ENCODE measurements around the gene INTS15. TPM values are rescaled to one million over a fixed set of nuclear protein-coding genes. Genes with fewer than 3 reads are reported as not detected.
A peak's percentile ranks its signal among the peaks of the same experiment; 100 is the strongest.

The INTS15 gene
- total and polyA plus RNA-seq, 5 donors = 9.4 to 18.7 (median 16.7) TPM

DNA sequence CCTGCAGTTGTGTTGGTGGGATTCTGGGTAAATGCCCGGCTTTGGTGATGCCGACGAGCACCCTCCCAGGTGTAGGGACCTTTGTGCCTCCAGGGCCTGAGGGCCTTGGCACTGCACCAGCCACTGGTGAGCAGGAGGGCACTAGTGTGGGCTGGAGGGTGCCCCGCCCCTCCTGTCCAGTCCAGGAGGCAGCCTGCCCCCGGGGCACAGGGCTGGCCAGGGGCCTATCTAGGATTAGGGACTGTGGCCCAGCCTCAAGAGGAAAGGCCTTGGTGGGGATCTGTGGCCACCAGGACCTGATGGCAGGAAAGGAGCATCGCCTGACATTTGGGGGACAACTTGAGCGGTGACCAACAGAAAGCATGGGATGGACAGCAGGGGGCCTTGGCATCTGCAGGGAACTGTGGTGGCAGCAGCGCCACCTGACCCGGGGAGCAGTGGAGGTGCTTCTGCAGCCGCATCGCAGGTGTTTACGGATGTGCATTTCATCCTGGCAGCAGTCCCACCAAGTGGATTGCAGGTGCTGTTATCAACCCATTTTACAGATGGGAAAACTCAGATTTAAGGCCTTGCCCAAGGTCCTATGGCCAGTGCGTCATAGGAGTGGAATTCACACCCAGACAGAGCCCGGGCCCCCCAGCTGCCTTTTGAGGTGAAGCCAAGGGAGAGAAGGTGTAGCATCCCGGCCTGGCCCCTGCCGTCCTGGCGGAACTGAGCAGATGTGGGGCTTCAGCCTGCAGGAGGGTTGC, 58.4 kb downstream of the INTS15 start:
- H3K4me1 ChIP-seq (ENCODE audit: control insufficient read depth, insufficient read depth, low read length) = no peaks in the 10 kb centered on the region
- no peak overlapping the region for H3K27ac ChIP-seq (ENCODE audit: low read length)
- ATAC-seq (no peak), DNase-seq (no peak)
- 96% methylated on average over 17 of the region's 17 CpGs for WGBS
- no peaks in the 10 kb centered on the region for H3K9me3 ChIP-seq (ENCODE audit: control insufficient read depth, low read length)
- intact Hi-C loops (cut with DNase I) = no loop called here
- no peaks in the 10 kb centered on the region for H3K27me3 ChIP-seq (ENCODE audit: control insufficient read depth, insufficient read depth)
- H3K4me3 ChIP-seq (ENCODE audit: low read length) = no peak overlapping the region

DNA sequence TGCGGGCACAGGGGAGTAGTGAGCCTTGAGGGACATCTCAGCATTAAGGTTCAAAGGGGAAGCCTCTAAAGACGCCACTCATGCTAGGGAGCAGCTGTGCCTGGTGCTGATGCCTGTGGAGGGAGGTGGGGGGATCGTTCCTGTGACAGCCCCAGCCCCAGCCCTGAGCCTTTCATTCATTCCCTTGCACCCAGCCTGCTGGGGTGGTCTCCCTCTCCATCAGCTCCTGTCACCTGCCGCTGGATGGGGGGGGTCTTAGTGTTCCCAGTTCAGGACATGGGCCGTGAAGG, 58.9 kb downstream of the INTS15 start:
- DNase-seq = no peak
- intact Hi-C loops (cut with DNase I) = no loop called here
- Histone ChIP-seq H3K4me1 (ENCODE audit: control insufficient read depth, insufficient read depth, low read length) (no peaks in the 10 kb centered on the region), H3K4me3 (ENCODE audit: low read length) (no peak overlapping the region), H3K9me3 (ENCODE audit: control insufficient read depth, low read length) (no peaks in the 10 kb centered on the region), H3K27me3 (ENCODE audit: control insufficient read depth, insufficient read depth) (no peaks in the 10 kb centered on the region), H3K27ac (ENCODE audit: low read length) (no peak overlapping the region)
- 92% methylated on average over 5 of the region's 5 CpGs for WGBS
- ATAC-seq = no peak

DNA sequence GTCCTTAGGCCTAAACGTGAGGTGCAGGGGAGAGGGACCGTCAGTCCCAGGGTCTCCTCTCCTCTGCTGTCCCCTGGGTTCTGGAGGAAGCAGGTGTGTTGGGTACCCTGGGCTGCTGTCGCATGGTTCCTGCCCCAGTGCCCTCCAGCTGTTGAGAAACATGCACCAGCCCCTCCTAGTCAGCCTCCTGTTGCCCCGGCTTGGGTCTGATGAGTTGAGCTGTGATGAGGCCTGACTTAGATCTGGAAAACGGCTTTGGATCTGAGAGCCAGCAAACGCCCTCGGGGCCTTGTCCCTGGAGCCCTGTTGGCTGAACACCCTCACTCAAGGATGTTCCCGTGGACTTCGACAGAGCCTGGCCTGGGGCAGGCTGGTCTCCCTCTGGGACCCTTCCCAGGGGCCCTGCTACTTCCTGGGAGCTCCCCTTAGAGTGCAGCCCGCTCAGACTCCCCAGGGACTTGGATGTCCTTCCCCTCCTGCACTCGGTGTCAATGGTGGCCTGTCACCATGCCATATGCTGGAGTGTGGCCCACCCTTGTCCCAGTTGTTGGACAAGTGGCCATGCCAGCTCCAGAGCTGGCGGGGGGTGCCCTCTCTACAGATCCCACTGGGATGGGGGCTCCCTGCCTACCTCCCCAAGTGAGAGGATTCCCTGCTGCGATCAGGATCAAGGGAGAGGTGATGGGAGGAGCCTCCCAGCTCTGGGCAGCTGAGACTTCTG, 59.6 kb downstream of the INTS15 start:
- 75% methylated on average over 13 of the region's 13 CpGs for WGBS
- Histone ChIP-seq H3K27ac (ENCODE audit: low read length) (no peak overlapping the region), H3K9me3 (ENCODE audit: control insufficient read depth, low read length) (no peaks in the 10 kb centered on the region), H3K4me1 (ENCODE audit: control insufficient read depth, insufficient read depth, low read length) (no peaks in the 10 kb centered on the region), H3K27me3 (ENCODE audit: control insufficient read depth, insufficient read depth) (no peaks in the 10 kb centered on the region), H3K4me3 (ENCODE audit: low read length) (no peak overlapping the region)
- ATAC-seq (no peak), DNase-seq (peak in 1 of 3 donors; percentile 40)
- intact Hi-C loops (cut with DNase I) = no loop called here

DNA sequence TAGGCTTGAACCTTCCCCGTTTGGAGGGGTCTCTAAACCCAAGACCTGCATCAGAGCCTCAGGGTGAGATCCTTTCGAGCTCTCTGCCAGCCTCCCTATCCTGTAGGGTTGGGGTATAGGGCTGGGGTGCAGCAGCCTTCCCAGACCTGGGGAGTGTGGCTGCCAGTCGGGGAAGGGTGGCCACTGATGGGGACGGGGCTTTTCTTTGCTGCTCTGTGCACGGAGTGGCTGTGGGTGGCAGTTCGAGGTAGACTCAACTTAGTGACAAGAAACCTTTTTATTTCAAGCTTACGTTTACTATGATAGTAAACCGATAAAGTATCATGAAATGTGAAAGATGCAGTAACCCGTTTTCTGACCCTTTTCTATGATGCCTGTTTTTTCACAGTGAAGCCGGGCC, 60.3 kb downstream of the INTS15 start:
- DNase-seq (peak in 1 of 3 donors; percentile 32), ATAC-seq (no peak)
- H3K4me1 ChIP-seq (ENCODE audit: control insufficient read depth, insufficient read depth, low read length) = no peaks in the 10 kb centered on the region
- H3K4me3 ChIP-seq (ENCODE audit: low read length) = no peak overlapping the region
- H3K27me3 ChIP-seq (ENCODE audit: control insufficient read depth, insufficient read depth) = no peaks in the 10 kb centered on the region
- intact Hi-C loops (cut with DNase I) = no loop called here
- no peak overlapping the region for H3K27ac ChIP-seq (ENCODE audit: low read length)
- WGBS = 96% methylated on average over 10 of the region's 10 CpGs
- no peaks in the 10 kb centered on the region for H3K9me3 ChIP-seq (ENCODE audit: control insufficient read depth, low read length)

DNA sequence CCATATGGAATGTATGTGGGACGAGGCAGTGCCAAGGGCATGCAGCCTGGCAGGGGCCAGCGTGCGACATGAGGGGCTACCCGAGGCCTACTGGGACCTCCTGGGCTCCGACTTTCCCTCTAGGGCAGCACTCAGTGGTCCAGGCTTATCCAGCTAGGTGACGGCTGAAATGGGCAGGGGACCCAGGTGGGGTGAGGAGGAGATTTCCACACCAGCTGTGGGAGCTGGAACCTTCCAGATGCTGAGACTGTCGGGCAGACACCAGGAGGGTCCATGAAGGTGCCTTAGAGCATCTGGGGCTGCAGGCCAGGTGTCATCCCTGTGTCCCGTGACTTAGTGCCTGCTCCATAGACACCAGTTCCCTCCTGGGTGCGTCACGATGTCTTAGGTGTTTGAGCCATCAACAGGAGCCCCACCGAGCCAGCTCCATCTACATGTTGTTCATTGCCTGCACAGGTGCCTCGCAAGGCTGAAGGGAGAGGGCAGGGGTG, 60.7 kb downstream of the INTS15 start:
- no peaks in the 10 kb centered on the region for H3K27me3 ChIP-seq (ENCODE audit: control insufficient read depth, insufficient read depth)
- WGBS = 97% methylated on average over 12 of the region's 12 CpGs
- DNase-seq (no peak), ATAC-seq (no peak)
- H3K4me3 ChIP-seq (ENCODE audit: low read length) = no peak overlapping the region
- intact Hi-C loops (cut with DNase I) = no loop called here
- no peak overlapping the region for H3K27ac ChIP-seq (ENCODE audit: low read length)
- no peaks in the 10 kb centered on the region for H3K4me1 ChIP-seq (ENCODE audit: control insufficient read depth, insufficient read depth, low read length)
- no peaks in the 10 kb centered on the region for H3K9me3 ChIP-seq (ENCODE audit: control insufficient read depth, low read length)

DNA sequence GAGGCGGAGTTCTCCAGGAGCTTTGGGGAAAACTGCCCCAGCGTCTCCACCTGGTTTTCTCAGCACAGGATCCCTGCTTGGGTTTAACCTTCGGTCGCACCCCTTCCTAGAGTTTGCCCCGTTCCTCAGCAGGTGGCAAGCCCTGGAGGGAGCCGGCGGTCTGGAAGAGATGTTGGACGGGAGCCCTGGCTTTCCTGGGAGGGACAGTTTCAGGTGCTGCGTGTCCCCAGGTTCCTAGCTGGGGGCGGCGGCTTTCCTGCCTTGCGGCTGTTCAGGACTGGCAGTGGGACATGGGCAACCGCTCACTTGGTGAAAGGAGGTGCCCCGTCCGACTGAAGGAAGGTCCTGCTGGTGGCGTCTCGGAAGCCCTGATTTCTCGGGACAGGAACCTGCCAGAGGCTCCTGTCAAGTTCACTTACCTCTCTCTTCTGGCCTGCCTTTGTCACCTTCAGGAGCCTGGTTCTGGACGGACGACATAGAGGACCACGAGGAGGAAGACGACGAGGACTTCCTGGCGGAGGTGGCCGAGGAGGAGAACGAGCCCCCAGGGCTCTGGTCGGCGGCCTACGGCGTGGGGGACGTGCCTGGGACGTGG, 62.1 kb downstream of the INTS15 start:
- no peak for DNase-seq
- no peaks in the 10 kb centered on the region for H3K4me1 ChIP-seq (ENCODE audit: control insufficient read depth, insufficient read depth, low read length)
- intact Hi-C loops (cut with DNase I) = no loop called here
- WGBS = 99% methylated on average over 32 of the region's 32 CpGs
- H3K27ac ChIP-seq (ENCODE audit: low read length) = no peak overlapping the region
- H3K4me3 ChIP-seq (ENCODE audit: low read length) = no peak overlapping the region
- H3K9me3 ChIP-seq (ENCODE audit: control insufficient read depth, low read length) = no peaks in the 10 kb centered on the region
- no peak for ATAC-seq
- H3K27me3 ChIP-seq (ENCODE audit: control insufficient read depth, insufficient read depth) = no peaks in the 10 kb centered on the region

DNA sequence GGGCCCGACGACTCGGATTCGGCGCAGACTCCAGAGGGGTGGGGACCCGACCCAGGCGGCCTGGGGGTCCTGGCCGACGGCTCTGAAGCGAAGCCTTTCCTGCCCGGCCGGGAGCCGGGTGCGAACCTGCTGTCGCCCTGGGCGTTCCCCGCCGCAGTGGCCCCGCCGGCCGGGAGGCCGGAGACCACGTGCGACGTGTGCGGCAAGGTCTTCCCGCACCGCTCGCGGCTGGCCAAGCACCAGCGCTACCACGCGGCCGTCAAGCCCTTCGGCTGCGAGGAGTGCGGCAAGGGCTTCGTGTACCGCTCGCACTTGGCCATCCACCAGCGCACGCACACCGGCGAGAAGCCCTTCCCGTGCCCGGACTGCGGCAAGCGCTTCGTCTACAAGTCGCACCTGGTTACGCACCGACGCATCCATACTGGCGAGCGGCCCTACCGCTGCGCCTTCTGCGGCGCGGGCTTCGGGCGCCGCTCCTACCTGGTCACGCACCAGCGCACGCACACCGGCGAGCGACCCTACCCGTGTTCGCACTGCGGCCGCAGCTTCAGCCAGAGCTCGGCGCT, 62.7 kb downstream of the INTS15 start:
- 95% methylated on average over 75 of the region's 75 CpGs for WGBS
- Histone ChIP-seq H3K4me1 (ENCODE audit: control insufficient read depth, insufficient read depth, low read length) (no peaks in the 10 kb centered on the region), H3K27me3 (ENCODE audit: control insufficient read depth, insufficient read depth) (no peaks in the 10 kb centered on the region), H3K4me3 (ENCODE audit: low read length) (no peak overlapping the region), H3K27ac (ENCODE audit: low read length) (no peak overlapping the region), H3K9me3 (ENCODE audit: control insufficient read depth, low read length) (no peaks in the 10 kb centered on the region)
- no peak for ATAC-seq
- DNase-seq = peak in 1 of 3 donors; percentile 56
- intact Hi-C loops (cut with DNase I) = no loop called here

DNA sequence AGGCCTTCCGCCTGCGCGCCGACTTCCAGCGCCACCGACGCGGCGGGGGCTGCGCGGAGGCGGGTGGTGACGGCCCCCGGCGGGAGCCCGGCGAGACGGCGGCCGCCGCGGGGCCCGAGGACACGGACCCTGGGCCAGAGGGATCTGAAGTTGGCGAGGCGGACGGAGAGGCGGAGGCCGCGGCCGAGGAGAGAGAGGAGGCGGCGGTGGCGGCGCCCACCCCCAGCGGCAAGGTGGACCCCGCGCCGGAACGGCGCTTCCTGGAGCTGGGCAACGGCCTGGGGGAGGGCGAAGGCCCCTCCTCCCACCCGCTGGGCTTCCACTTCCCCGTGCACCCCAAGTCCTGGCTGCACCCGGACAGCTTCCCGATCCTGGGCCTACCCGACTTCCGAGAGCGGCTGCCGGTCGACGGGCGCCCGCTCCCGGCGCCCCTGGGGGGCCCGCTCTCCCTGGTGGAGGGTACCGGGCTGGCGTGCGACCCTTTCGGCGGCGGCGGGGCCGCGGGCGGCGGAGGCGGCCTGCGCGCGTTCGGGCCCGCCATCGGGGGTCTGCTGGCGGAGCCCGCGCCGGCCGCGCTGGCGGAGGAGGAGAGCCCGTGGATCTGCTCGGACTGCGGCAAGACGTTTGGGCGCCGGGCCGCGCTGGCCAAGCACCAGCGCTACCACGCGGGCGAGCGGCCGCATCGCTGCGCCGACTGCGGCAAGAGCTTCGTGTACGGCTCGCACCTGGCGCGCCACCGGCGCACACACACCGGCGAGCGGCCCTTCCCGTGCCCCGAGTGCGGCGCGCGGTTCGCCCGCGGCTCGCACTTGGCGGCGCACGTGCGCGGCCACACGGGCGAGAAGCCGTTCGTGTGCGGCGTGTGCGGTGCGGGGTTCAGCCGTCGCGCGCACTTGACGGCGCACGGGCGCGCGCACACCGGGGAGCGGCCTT, 63.5 kb downstream of the INTS15 start:
- intact Hi-C loops (cut with DNase I) = no loop called here
- no peak overlapping the region for H3K4me3 ChIP-seq (ENCODE audit: low read length)
- DNase-seq (no peak), ATAC-seq (no peak)
- H3K9me3 ChIP-seq (ENCODE audit: control insufficient read depth, low read length) = no peaks in the 10 kb centered on the region
- no peaks in the 10 kb centered on the region for H3K4me1 ChIP-seq (ENCODE audit: control insufficient read depth, insufficient read depth, low read length)
- H3K27ac ChIP-seq (ENCODE audit: low read length) = no peak overlapping the region
- H3K27me3 ChIP-seq (ENCODE audit: control insufficient read depth, insufficient read depth) = no peaks in the 10 kb centered on the region
- 92% methylated on average over 146 of the region's 146 CpGs for WGBS

DNA sequence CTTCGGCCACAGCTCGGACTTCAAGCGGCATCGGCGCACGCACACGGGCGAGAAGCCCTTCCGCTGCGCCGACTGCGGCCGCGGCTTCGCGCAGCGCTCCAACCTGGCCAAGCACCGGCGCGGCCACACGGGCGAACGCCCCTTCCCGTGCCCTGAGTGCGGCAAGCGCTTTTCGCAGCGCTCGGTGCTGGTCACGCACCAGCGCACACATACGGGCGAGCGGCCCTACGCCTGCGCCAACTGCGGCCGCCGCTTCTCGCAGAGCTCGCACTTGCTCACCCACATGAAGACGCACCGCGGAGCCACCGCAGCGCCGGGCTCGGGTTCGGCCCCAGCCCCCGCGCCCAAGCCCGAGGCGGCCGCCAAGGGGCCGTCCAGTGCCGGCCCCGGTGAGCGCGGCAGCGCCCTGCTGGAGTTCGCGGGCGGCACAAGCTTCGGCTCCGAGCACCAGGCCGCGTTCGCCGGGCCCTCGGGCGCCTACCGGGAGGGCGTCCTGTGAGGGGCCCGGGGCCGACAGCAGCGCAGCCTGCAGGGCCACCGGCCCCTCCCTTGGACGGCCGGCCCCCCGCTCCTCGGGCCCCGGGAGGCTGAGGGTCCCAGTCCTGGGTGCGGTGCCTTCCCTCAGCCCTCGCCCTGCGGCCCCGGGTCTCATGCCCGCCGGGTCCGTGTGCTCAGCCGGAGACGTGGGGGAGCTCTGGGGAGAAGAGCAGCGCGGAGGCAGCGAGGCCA, 64.5 kb downstream of the INTS15 start:
- no peaks in the 10 kb centered on the region for H3K27me3 ChIP-seq (ENCODE audit: control insufficient read depth, insufficient read depth)
- ATAC-seq (no peak), DNase-seq (no peak)
- no peak overlapping the region for H3K4me3 ChIP-seq (ENCODE audit: low read length)
- no peaks in the 10 kb centered on the region for H3K9me3 ChIP-seq (ENCODE audit: control insufficient read depth, low read length)
- 93% methylated on average over 94 of the region's 94 CpGs for WGBS
- no peak overlapping the region for H3K27ac ChIP-seq (ENCODE audit: low read length)
- intact Hi-C loops (cut with DNase I) = no loop called here
- H3K4me1 ChIP-seq (ENCODE audit: control insufficient read depth, insufficient read depth, low read length) = no peaks in the 10 kb centered on the region

All from right cardiac atrium (tissue), 5 donors.